Right forelimb (tissue), 1 donor: ENCODE measurements around the gene DDX50.

ENCODE experiments used
- DNase-seq: peaks from one replicate; pipeline ENCODE4 v3.0.0-alpha.2; 2018

DDX50 gene

GRCh38 chr10:68988530-68989316 lies 87.6 kb downstream of the DDX50 start, which contains the start of gene KIFBP:
TSS of gene KIFBP (plus strand) at chr10:68988803. CDS start at chr10:68988833, 30 bp downstream.
- peak; percentile 92 for DNase-seq

DNA sequence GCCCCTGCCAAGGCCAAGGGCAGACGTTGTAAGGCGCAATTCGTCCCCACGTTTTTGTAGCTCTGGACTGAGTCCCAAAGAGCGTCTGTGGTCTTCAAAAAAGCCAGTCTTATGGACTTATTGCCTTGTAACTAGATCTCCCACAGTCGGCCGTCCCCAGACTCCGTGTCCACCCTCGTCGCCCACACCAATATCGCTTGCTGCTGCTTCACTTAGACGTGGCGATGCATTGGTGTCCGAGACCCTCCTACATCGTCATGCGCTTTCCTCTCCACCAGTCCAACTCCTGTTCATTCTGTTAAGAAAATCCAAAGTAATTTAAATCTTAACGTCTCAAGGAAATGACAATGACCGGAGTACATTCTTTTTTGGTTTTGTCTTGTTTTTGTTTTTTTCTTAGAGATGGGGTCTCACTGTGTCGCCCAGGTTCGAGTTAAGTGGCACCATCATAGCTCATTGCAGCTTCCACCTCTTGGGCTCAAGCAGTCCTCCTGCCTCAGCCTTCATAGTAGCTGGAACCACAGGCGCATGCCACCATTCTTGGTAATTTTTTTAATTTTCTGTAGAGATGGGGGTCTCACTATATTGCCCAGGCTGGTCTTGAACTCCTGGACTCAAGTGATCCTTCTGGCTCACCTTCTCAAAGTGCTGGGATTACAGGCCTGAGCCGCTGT lies 88.3 kb downstream of the DDX50 start:
- DNase-seq = no peak

GRCh38 chr10:68992636-68993440 lies 91.7 kb downstream of the DDX50 start:
- DNase-seq = no peak
